Uterus (tissue), 4 donors: ENCODE data around the gene LCMT2. TPM values are rescaled to one million over a fixed set of nuclear protein-coding genes. Genes with fewer than 3 reads are reported as not detected.

Source experiments
- DNase-seq, 2 donors: peaks; one replicate each; pipeline ENCODE4 v3.0.0-alpha.2; 2019 to 2020
- H3K27ac ChIP-seq, 2 donors: fragments of 200-600 bp; sonication (generic); 1 replicate in 1 of 2; 2 replicates in 1 of 2; pipeline ENCODE4 v1.5.1; 2016 to 2018
- H3K27me3 ChIP-seq, 2 donors: fragments of 200-600 bp; sonication (generic); one replicate each; pipeline ENCODE4 v1.5.1; 2018 to 2019; ENCODE audit warnings: control low read depth in 1 of 2
- H3K36me3 ChIP-seq, 2 donors: fragments of 200-600 bp; sonication (generic); one replicate each; pipeline ENCODE4 v1.5.1; 2019; ENCODE audit warnings: control low read depth in 1 of 2
- H3K4me1 ChIP-seq, 2 donors: fragments of 200-600 bp; sonication (generic); one replicate each; pipeline ENCODE4 v1.5.1; 2018 to 2019; ENCODE audit warnings: control low read depth in 1 of 2
- H3K4me3 ChIP-seq, 2 donors: fragments of 200-600 bp; sonication (generic); 1 replicate in 1 of 2; 2 replicates in 1 of 2; pipeline ENCODE4 v1.5.1; 2018 to 2019; ENCODE audit warnings: mild to moderate bottlenecking in 1 of 2
- H3K9me3 ChIP-seq, 2 donors: fragments of 200-600 bp; sonication (generic); one replicate each; pipeline ENCODE4 v1.5.1; 2019; ENCODE audit warnings: control low read depth in 1 of 2
- CTCF ChIP-seq, 4 experiments: fragments of 200-600 bp in 2 of 4; fragments of 450-650 bp in 2 of 4; sonication (generic) in 2 of 4; IDR thresholded peaks; one replicate each; pipeline ENCODE4 v1.5.1; 2016 to 2019; ENCODE audit warnings: antibody characterized with exemption in 4 of 4, mild to moderate bottlenecking in 2 of 4, moderate library complexity in 1 of 4
- POLR2A ChIP-seq, 2 donors: fragments of 450-650 bp; IDR thresholded peaks; one replicate each; pipeline ENCODE4 v1.6.1; 2016; ENCODE audit warnings: antibody characterized with exemption in 2 of 2, mild to moderate bottlenecking in 1 of 2, moderate library complexity in 1 of 2
- intact Hi-C: fragments of 100-400 bp; cut with DNase I; formaldehyde crosslinking; loops from one replicate; pipeline ENCODE4 v1.15.1; 2023; ENCODE audit warnings: low total_unique reads
- total RNA-seq, 4 donors: library from RNA; depleted of rRNA in 3 of 4; stranded (reverse); fragments of >200 nt in 3 of 4; gene quantifications; one replicate each; pipeline versions ENCODE4 v1.1.0 to v1.2.4, GENCODE V29; 2014 to 2023
- donor health status: DM: yes; HTN: yes; CAD: no.

LCMT2 gene
- total RNA-seq, 4 donors from 2014 or later, result 9.5 to 28.2 (median 12.3) TPM

- H3K27ac ChIP-seq, result no peak within 1 kb of the TSS
- intact Hi-C loops, result no loop called here
- no peak for DNase-seq
Observed at GRCh38 chr15:43302205-43302817, 28.1 kb downstream of the LCMT2 start, which contains the start of gene TGM7. Gene TGM7 (minus strand): TSS chr15:43302255.

GRCh38 chr15:43299884-43300283 is 30.5 kb downstream of the LCMT2 start:
- H3K4me3 ChIP-seq, result no peak overlapping the region
- no peaks in the 10 kb centered on the region for H3K4me1 ChIP-seq
- no peaks in the 10 kb centered on the region for H3K9me3 ChIP-seq
- no peaks in the 10 kb centered on the region for H3K36me3 ChIP-seq
- peaks cover 0 to 6% of the 10 kb centered on the region in 2 donors for H3K27me3 ChIP-seq
- no peak overlapping the region for H3K27ac ChIP-seq
- DNase-seq, result no peak
- intact Hi-C loops, result no loop called here
- TF ChIP-seq CTCF (IDR thresholded peaks at IDR 0.05) (no peak), POLR2A (IDR thresholded peaks at IDR 0.05) (no peak)

More at GRCh38 chr15:43302205-43302817, 28.1 kb downstream of the LCMT2 start, which contains the start of gene TGM7:
- Histone ChIP-seq H3K4me1 (no peaks in the 10 kb centered on the region), H3K9me3 (no peaks in the 10 kb centered on the region), H3K4me3 (no peak within 1 kb of the TSS), H3K36me3 (no peaks in the 10 kb centered on the region), H3K27me3 (no peaks in the 10 kb centered on the region)
- no peak for TF ChIP-seq POLR2A (IDR thresholded peaks at IDR 0.05)
- no peak for TF ChIP-seq CTCF (IDR thresholded peaks at IDR 0.05)

- H3K4me1 ChIP-seq, result no peaks in the 10 kb centered on the region
- no peak overlapping the region for H3K27ac ChIP-seq
Observed at GRCh38 chr15:43299411-43299810, 31.0 kb downstream of the LCMT2 start.

GRCh38 chr15:43294091-43294706 is 36.2 kb downstream of the LCMT2 start:
- no peak for DNase-seq
- Histone ChIP-seq H3K9me3 (no peaks in the 10 kb centered on the region), H3K27ac (no peak overlapping the region), H3K36me3 (no peaks in the 10 kb centered on the region), H3K4me1 (no peaks in the 10 kb centered on the region), H3K4me3 (no peak overlapping the region), H3K27me3 (peaks cover 0 to 6% of the 10 kb centered on the region in 2 donors)
- no peak for TF ChIP-seq POLR2A (IDR thresholded peaks at IDR 0.05)
- no peak for TF ChIP-seq CTCF (IDR thresholded peaks at IDR 0.05)
- intact Hi-C loops, result no loop called here

More at GRCh38 chr15:43299411-43299810, 31.0 kb downstream of the LCMT2 start:
- H3K27me3 ChIP-seq, result peaks cover 0 to 6% of the 10 kb centered on the region in 2 donors
- H3K36me3 ChIP-seq, result no peaks in the 10 kb centered on the region
- TF ChIP-seq CTCF (IDR thresholded peaks at IDR 0.05) (no peak), POLR2A (IDR thresholded peaks at IDR 0.05) (no peak)
- H3K4me3 ChIP-seq, result no peak overlapping the region
- intact Hi-C loops, result no loop called here
- no peaks in the 10 kb centered on the region for H3K9me3 ChIP-seq
- no peak for DNase-seq

- no peaks in the 10 kb centered on the region for H3K36me3 ChIP-seq
- no peak overlapping the region for H3K27ac ChIP-seq
- no peaks in the 10 kb centered on the region for H3K4me1 ChIP-seq
- no peak for DNase-seq
- peaks cover 0 to 6% of the 10 kb centered on the region in 2 donors for H3K27me3 ChIP-seq
- TF ChIP-seq CTCF (IDR thresholded peaks at IDR 0.05), result no peak
- no peak for TF ChIP-seq POLR2A (IDR thresholded peaks at IDR 0.05)
- intact Hi-C loops, result no loop called here
- H3K9me3 ChIP-seq, result no peaks in the 10 kb centered on the region
- no peak overlapping the region for H3K4me3 ChIP-seq
Observed at GRCh38 chr15:43293432-43293831, 36.9 kb downstream of the LCMT2 start.
